GM19452 (cell line): ENCODE data around the gene RECQL5.

ENCODE experiments used
- ATAC-seq: cut with Tn5 transposase; IDR thresholded peaks from one replicate; pipeline ENCODE4 v1.9.1; 2021; ENCODE audit not compliant: unreplicated experiment

The RECQL5 gene

GRCh38 chr17:75619506-75620431 is 47.2 kb downstream of the RECQL5 start:
- ATAC-seq = no peak

- ATAC-seq = no peak
Observed at GRCh38 chr17:75617675-75618074, 49.3 kb downstream of the RECQL5 start.

DNA sequence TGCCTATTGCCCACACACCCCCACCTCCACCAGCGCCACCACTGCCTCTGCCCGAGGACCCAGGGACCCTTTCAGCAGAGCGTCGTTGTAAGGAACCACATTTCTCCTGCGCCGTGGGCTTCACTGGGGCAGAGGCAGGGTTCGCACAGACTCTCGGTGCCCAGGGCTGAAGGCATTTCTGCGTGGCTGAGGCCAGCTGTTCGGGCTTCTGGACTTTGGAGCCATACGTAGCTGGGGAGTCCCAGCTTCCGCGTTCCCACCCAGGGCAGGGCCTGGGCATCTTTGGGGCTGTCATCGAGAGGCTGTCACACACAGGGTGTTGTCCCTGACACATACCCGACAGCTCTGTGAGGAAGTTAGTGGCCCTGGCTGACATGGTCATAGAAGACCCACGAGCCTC is 49.7 kb downstream of the RECQL5 start:
- no peak for ATAC-seq

DNA sequence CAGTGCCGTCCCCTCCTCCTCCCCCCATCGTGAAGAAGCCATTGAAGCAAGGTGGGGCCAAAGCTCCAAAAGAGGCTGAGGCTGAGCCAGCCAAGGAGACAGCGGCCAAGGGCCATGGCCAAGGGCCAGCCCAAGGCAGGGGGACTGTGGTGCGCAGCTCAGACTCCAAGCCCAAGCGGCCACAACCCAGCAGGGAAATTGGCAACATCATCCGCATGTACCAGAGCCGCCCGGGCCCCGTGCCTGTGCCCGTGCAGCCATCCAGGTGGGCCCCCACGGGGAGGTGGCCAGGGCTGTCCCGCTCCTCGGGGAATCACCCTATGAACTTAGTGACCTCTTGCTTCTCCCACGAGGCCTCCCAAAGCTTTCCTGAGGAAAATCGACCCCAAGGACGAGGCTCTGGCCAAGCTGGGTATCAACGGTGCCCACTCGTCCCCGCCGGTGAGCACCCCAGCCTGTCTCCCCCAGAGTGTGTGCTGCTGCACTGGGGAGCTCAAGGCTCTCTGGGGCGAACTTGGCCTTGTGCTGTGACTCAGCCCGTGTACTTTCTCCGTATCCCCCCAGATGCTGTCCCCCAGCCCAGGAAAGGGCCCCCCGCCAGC is 50.3 kb downstream of the RECQL5 start:
- ATAC-seq = no peak

DNA sequence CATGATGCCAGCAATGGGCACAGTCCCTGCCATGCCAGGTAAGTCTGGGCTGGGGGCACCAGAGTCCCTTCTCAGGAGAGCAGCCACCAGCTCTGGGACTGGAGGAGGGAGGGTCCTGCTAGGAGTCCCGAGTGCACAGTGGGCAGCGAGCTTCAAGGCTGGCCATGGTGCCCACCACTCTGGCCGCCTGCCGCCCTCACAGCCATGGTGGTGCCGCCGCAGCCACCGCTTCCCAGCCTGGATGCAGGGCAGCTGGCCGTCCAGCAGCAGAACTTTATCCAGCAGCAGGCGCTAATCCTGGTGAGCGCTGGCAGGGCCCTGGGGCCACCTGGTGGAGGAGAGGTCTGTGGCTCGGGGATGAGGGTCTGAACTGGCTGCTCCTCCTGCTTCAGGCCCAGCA is 51.7 kb downstream of the RECQL5 start:
- no peak for ATAC-seq

- no peak for ATAC-seq
Observed at GRCh38 chr17:75614556-75615270, 52.2 kb downstream of the RECQL5 start.

DNA sequence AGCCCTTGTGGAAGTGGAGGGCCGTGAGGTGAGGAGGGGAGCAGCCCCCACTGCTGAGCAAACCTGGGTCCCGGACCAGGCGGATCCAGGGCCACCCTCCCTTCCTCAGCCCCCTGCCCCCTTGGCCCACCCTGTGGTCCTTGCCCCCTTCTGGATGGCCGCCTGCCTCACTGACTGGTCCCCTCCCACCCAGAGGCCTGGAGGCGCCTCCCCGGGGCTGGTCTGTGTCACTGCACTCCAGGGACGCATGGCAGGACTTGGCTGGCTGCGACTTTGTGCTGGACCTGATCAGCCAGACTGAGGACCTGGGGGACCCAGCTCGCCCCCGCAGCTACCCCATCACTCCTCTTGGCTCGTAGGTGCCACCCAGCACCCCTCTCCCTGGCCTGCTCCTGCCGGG is 52.9 kb downstream of the RECQL5 start:
- no peak for ATAC-seq

- no peak for ATAC-seq
Observed at GRCh38 chr17:75612906-75613626, 53.9 kb downstream of the RECQL5 start.

DNA sequence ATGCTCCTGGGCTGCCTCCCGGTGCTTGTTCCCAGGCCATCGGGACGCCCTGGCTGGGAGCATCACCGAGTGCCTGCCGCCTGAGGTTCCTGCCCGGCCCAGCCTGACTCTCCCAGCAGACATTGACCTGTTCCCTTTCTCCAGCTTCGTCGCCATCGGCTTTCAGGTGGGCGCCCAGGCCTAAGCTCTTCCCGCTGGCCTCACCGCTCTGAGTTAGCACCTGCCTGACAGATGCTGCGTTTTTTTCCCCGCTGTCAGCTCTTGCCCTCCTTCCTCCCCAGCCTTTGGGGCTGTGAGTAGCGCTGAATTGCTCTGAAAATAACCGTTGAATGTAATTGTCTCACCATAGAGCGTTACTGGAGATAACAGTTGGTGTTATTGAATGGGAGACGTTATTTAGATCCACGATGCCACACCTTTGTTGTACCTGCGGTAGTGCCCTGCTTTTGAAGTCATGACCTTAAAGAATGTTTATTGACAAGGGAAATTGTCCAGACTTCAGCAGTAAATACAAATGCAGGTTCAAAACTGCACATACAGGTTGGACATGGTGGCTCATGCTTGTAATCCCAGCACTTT is 55.0 kb downstream of the RECQL5 start:
- ATAC-seq = no peak

- no peak for ATAC-seq
Observed at GRCh38 chr17:75610103-75610984, 56.6 kb downstream of the RECQL5 start.

GRCh38 chr17:75607086-75607485 is 59.9 kb downstream of the RECQL5 start:
- no peak for ATAC-seq

GRCh38 chr17:75605790-75606189 is 61.2 kb downstream of the RECQL5 start:
- ATAC-seq = no peak

DNA sequence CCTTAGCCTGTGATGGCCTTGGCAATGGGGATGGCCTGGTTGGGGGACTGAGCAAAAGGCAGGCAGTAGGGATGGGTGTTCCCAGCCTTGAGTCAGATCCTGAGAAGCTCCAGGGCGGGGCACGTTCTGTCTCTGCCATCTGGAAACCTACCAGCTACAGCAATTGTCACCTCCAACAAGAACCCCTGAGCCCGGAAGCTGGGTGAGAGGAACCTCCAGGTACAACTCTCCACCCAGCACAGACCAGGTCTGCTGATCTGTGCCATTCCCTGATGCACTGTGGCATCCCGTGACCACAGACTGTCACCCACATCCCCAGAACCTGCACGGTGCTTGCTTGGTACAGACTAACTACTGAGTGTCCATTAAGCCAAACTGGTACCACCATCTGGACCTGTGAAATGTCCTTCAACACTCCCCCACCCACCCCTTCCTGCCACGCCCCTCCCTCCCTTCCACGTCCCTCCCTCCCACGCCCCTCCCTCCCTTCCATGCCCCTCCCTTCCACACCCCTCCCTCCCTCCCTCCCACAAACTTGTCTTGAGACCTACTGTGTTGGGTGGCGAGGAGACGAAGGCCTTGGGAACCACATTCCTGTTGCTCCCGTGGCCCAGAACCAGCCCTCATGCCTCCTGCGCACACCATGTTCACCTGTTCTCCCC is 62.8 kb downstream of the RECQL5 start:
- ATAC-seq = no peak

- no peak for ATAC-seq
Observed at GRCh38 chr17:75603123-75603522, 63.8 kb downstream of the RECQL5 start.

- no peak for ATAC-seq
Observed at GRCh38 chr17:75602644-75603043, 64.3 kb downstream of the RECQL5 start.

- no peak for ATAC-seq
Observed at GRCh38 chr17:75601057-75601987, 65.6 kb downstream of the RECQL5 start.

GRCh38 chr17:75596320-75597087 is 70.5 kb downstream of the RECQL5 start:
- no peak for ATAC-seq
